Activated B cell treated with CpG ODN at 0.5 μM for 24 hours (primary cell): ENCODE measurements around the gene CADPS. TPM values are rescaled to one million over a fixed set of nuclear protein-coding genes. Genes with fewer than 3 reads are reported as not detected.

Source experiments
- ATAC-seq: fragments of 200-7000 bp; cut with Tn5 transposase; one replicate; pipeline ENCODE4 v1.10.0; 2021; ENCODE audit warnings: low read depth, mild to moderate bottlenecking, moderate library complexity
- CTCF ChIA-PET: fragments of 350-600 bp; sonication (Branson Sonifier 250); formaldehyde crosslinking; loops from one replicate; lab custom pipeline; 2021; ENCODE audit warnings: antibody characterized with exemption; lab: Charles Lee
- POLR2A ChIA-PET: fragments of 350-600 bp; sonication (Branson Sonifier 250); formaldehyde crosslinking; loops from one replicate; lab custom pipeline; 2021; ENCODE audit warnings: antibody characterized with exemption; lab: Charles Lee
- DNase-seq: peaks from one replicate; pipeline ENCODE4 v3.0.0; 2022
- H3K27ac Mint-ChIP-seq: one replicate; pipeline ENCODE4 v1.8.0; 2020; ENCODE audit warnings: mixed read lengths
- H3K27me3 Mint-ChIP-seq: one replicate; pipeline ENCODE4 v1.8.0; 2021; ENCODE audit warnings: mixed read lengths
- H3K36me3 Mint-ChIP-seq: one replicate; pipeline ENCODE4 v1.8.0; 2021; ENCODE audit warnings: low read depth, mixed read lengths
- H3K4me1 Mint-ChIP-seq: one replicate; pipeline ENCODE4 v1.8.0; 2021; ENCODE audit warnings: mixed read lengths
- H3K4me3 Mint-ChIP-seq: one replicate; pipeline ENCODE4 v1.8.0; 2020; ENCODE audit warnings: mild to moderate bottlenecking, mixed read lengths
- H3K9me3 Mint-ChIP-seq: one replicate; pipeline ENCODE4 v1.8.0; 2020; ENCODE audit warnings: mixed read lengths
- CTCF ChIP-seq: fragments of 200-600 bp; IDR thresholded peaks from one replicate; pipeline ENCODE4 v1.8.0; 2022; ENCODE audit warnings: antibody characterized with exemption, mild to moderate bottlenecking
- intact Hi-C: fragments of 100-400 bp; cut with micrococcal nuclease; formaldehyde crosslinking; loops from one replicate; pipeline ENCODE4 v1.15.1; 2024
- total RNA-seq: library from RNA; stranded (reverse); gene quantifications from 2 replicates; pipeline ENCODE4 v1.2.3, GENCODE V29; 2022

CADPS gene
- total RNA-seq, 1 donor from 2014 or later = not detected

GRCh38 chr3:62601238-62602070 lies 273.8 kb downstream of the CADPS start:
- ChIA-PET CTCF (no interaction called here), POLR2A (no interaction called here)
- Mint-ChIP-seq H3K4me1 (no peaks in the 10 kb centered on the region), H3K9me3 (no peaks in the 10 kb centered on the region), H3K4me3 (no peak overlapping the region), H3K27me3 (no peaks in the 10 kb centered on the region), H3K27ac (no peak overlapping the region), H3K36me3 (no peaks in the 10 kb centered on the region)
- no peak for ATAC-seq
- DNase-seq = no peak
- intact Hi-C loops = no loop called here
- no peak for TF ChIP-seq CTCF

GRCh38 chr3:62600033-62600432 lies 275.2 kb downstream of the CADPS start:
- no peaks in the 10 kb centered on the region for H3K36me3 Mint-ChIP-seq
- ATAC-seq (no peak), DNase-seq (no peak)
- H3K27ac Mint-ChIP-seq = no peak overlapping the region
- H3K27me3 Mint-ChIP-seq = no peaks in the 10 kb centered on the region
- H3K4me3 Mint-ChIP-seq = no peak overlapping the region
- H3K9me3 Mint-ChIP-seq = no peaks in the 10 kb centered on the region
- no peaks in the 10 kb centered on the region for H3K4me1 Mint-ChIP-seq
- TF ChIP-seq CTCF = no peak
- intact Hi-C loops = no loop called here
- POLR2A ChIA-PET = no interaction called here
- CTCF ChIA-PET = no interaction called here

- ChIA-PET CTCF (no interaction called here), POLR2A (no interaction called here)
- TF ChIP-seq CTCF = no peak
- Mint-ChIP-seq H3K27me3 (no peaks in the 10 kb centered on the region), H3K27ac (no peak overlapping the region), H3K36me3 (no peaks in the 10 kb centered on the region), H3K4me3 (no peak overlapping the region), H3K4me1 (no peaks in the 10 kb centered on the region), H3K9me3 (no peaks in the 10 kb centered on the region)
- no peak for DNase-seq
- intact Hi-C loops = no loop called here
- no peak for ATAC-seq
Observed at GRCh38 chr3:62597491-62597890, 277.7 kb downstream of the CADPS start.

GRCh38 chr3:62592408-62592807 lies 282.8 kb downstream of the CADPS start:
- Mint-ChIP-seq H3K36me3 (no peaks in the 10 kb centered on the region), H3K27me3 (no peaks in the 10 kb centered on the region), H3K27ac (no peak overlapping the region), H3K4me1 (no peaks in the 10 kb centered on the region), H3K4me3 (no peak overlapping the region), H3K9me3 (no peaks in the 10 kb centered on the region)
- DNase-seq (no peak), ATAC-seq (no peak)
- ChIA-PET POLR2A (no interaction called here), CTCF (no interaction called here)
- intact Hi-C loops = no loop called here
- no peak for TF ChIP-seq CTCF

- H3K4me3 Mint-ChIP-seq = no peak overlapping the region
- H3K4me1 Mint-ChIP-seq = no peaks in the 10 kb centered on the region
- no peaks in the 10 kb centered on the region for H3K9me3 Mint-ChIP-seq
- H3K27ac Mint-ChIP-seq = no peak overlapping the region
- no peak for ATAC-seq
- no peaks in the 10 kb centered on the region for H3K27me3 Mint-ChIP-seq
- ChIA-PET POLR2A (no interaction called here), CTCF (no interaction called here)
- no peaks in the 10 kb centered on the region for H3K36me3 Mint-ChIP-seq
- DNase-seq = no peak
- intact Hi-C loops = no loop called here
- no peak for TF ChIP-seq CTCF
Observed at GRCh38 chr3:62589078-62589477, 286.1 kb downstream of the CADPS start.
